Measurements from ENCODE around the gene BTBD18. TPM values are rescaled to one million over a fixed set of nuclear protein-coding genes. Genes with fewer than 3 reads are reported as not detected.

Gene BTBD18
- total and polyA plus RNA-seq, 7 donors: 0.03 TPM; not detected in 6

DNA sequence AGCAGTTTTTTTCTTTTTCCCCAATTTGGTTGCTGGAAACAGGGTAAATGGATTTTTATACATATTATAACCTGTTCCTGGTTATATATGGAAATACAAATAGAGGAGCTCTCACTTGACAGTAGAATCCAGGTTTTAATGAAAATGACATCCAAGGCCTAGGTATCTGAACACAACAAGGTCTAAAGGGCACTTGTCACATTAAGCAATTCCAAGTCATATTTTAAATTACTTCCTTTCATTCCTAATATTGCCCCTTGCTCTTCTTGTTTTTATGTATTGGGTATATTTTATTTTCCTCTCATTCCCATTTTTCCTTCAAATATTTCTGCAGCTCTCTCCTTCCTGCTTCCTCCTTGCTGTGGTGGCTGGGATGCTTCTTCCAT lies 37.1 kb upstream of the BTBD18 start:
- intact Hi-C loops (cut with DNase I): no loop called here
- Histone ChIP-seq H3K4me1 (peaks cover 36% of the 10 kb centered on the region), H3K27me3 (ENCODE audit: insufficient read depth in 3 of 3, low read length in 2 of 3) (no peaks in the 10 kb centered on the region), H3K9me3 (no peaks in the 10 kb centered on the region), H3K36me3 (ENCODE audit: insufficient read depth in 1 of 2, low read depth in 1 of 2) (peaks cover 6 to 28% of the 10 kb centered on the region in 2 donors), H3K4me3 (no peak overlapping the region), H3K27ac (no peak overlapping the region)
- no peak for TF ChIP-seq CTCF (IDR thresholded peaks at IDR 0.05)
- no peak for DNase-seq
- ATAC-seq: no peak

DNA sequence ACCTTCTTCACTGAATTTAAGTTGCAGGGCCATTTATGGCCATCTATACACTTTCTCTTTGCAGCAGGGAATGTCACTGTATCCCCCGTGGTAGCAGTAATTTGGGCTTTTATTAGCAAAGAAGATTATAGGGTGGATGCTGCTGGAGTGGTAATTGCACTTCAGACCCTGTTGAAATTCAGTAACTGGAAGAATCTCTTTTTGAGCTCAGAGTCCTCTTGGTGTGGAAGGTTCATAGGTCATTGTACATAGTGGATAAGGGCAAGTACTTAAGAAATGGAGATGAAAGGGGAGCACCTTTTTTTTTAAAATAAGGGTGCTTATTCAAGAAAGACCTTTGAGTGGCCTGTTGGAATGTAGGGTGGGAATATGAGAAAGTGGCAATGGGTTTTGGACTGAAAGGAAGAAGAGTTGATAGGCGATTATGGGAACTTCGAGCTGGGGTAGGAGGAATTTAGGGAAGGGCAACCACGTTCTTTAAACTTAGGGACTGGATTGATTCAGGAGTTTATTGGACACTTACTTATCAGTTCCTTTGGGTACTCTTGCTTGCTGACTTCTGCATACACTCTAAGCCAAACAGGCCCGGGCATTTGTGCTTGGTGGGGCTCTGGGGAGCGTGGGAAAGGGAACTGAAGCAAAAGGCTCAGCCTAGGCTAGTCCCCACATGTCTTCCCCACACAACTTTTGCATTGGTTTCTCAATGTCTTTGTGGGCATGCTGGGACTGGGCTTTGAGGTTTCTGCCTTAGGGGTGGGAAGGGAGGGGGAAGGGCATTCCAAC lies 36.5 kb upstream of the BTBD18 start:
- 52 to 68% (median 56%) methylated on average over 6 of the region's 6 CpGs for WGBS, 3 donors

GRCh38 chr11:57787006-57787604 lies 35.5 kb upstream of the BTBD18 start:
- H3K27ac ChIP-seq: no peak overlapping the region
- ATAC-seq (no peak), DNase-seq (no peak)
- H3K36me3 ChIP-seq (ENCODE audit: insufficient read depth in 1 of 2, low read depth in 1 of 2): peaks cover 0 to 17% of the 10 kb centered on the region in 2 donors
- H3K4me1 ChIP-seq: peaks cover 30% of the 10 kb centered on the region
- no peak overlapping the region for H3K4me3 ChIP-seq
- no peaks in the 10 kb centered on the region for H3K27me3 ChIP-seq (ENCODE audit: insufficient read depth in 3 of 3, low read length in 2 of 3)
- no peak for TF ChIP-seq CTCF (IDR thresholded peaks at IDR 0.05)
- no peaks in the 10 kb centered on the region for H3K9me3 ChIP-seq
- WGBS, 3 donors: 54 to 82% (median 63%) methylated on average over 4 of the region's 4 CpGs
- intact Hi-C loops (cut with DNase I): no loop called here

More for the DNA sequence above, 36.5 kb upstream of the BTBD18 start:
- Histone ChIP-seq H3K4me3 (no peak overlapping the region), H3K27me3 (ENCODE audit: insufficient read depth in 3 of 3, low read length in 2 of 3) (no peaks in the 10 kb centered on the region), H3K36me3 (ENCODE audit: insufficient read depth in 1 of 2, low read depth in 1 of 2) (peaks cover 2 to 22% of the 10 kb centered on the region in 2 donors), H3K9me3 (no peaks in the 10 kb centered on the region), H3K27ac (no peak overlapping the region), H3K4me1 (peaks cover 31% of the 10 kb centered on the region)
- intact Hi-C loops (cut with DNase I): no loop called here
- no peak for TF ChIP-seq CTCF (IDR thresholded peaks at IDR 0.05)
- no peak for ATAC-seq
- no peak for DNase-seq

DNA sequence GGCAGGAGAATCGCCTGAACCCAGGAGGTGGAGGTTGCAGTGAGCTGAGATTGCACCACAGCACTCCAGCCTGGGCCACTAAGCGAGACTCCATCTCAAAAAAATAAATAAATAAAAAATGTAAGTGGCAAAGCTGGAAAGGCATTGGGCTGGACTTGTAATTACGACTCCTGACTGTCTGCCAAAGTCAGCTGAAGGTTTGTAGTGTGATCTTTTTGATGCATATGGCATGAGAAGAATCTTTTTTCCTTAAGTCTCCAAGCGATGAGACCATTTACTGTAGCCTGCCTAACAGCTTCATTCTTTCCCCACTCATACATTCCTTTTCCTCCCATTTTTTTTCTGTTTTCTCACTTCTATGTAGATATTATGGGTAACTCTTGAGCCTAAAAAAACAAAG lies 34.8 kb upstream of the BTBD18 start:
- H3K4me1 ChIP-seq: peaks cover 31% of the 10 kb centered on the region
- H3K9me3 ChIP-seq: no peaks in the 10 kb centered on the region
- no peak overlapping the region for H3K4me3 ChIP-seq
- ATAC-seq: no peak
- WGBS, 3 donors: 49 to 58% (median 54%) methylated on average over 4 of the region's 4 CpGs
- no peak for DNase-seq
- no peak for TF ChIP-seq CTCF (IDR thresholded peaks at IDR 0.05)
- no peak overlapping the region for H3K27ac ChIP-seq
- peaks cover 0 to 11% of the 10 kb centered on the region in 2 donors for H3K36me3 ChIP-seq (ENCODE audit: insufficient read depth in 1 of 2, low read depth in 1 of 2)
- no peaks in the 10 kb centered on the region for H3K27me3 ChIP-seq (ENCODE audit: insufficient read depth in 3 of 3, low read length in 2 of 3)
- intact Hi-C loops (cut with DNase I): no loop called here
